Ovary (tissue), 9 donors: ENCODE results near the gene VPS54. TPM values are rescaled to one million over a fixed set of nuclear protein-coding genes. Genes with fewer than 3 reads are reported as not detected.

Source experiments
- DNase-seq, 5 donors: peaks; one replicate each; pipeline ENCODE4 v3.0.0-alpha.2; 2019 to 2020
- H3K27ac ChIP-seq, 2 donors: fragments of 200-600 bp; one replicate each; pipeline versions ENCODE4 v1.5.1 to v1.8.0; 2019 to 2022
- H3K27me3 ChIP-seq: fragments of 200-600 bp; one replicate; pipeline ENCODE4 v1.8.0; 2022
- H3K36me3 ChIP-seq: fragments of 200-600 bp; sonication (generic); one replicate; pipeline ENCODE4 v1.5.1; 2019
- H3K4me1 ChIP-seq: one replicate; pipeline ENCODE4 v1.8.1; 2013; ENCODE audit warnings: mild to moderate bottlenecking, moderate library complexity; ENCODE audit not compliant: insufficient read depth
- H3K4me3 ChIP-seq: fragments of 200-600 bp; sonication (generic); one replicate; pipeline ENCODE4 v1.5.1; 2017
- H3K9me3 ChIP-seq, 2 donors: fragments of 200-600 bp in 1 of 2; sonication (generic) in 1 of 2; one replicate each; pipeline versions ENCODE4 v1.5.1 to v1.8.1; 2013 to 2019; ENCODE audit warnings: mild to moderate bottlenecking in 1 of 2, moderate library complexity in 1 of 2
- CTCF ChIP-seq, 3 donors: fragments of 450-650 bp in 2 of 3; fragments of 200-600 bp in 1 of 3; IDR thresholded peaks; one replicate each; pipeline versions ENCODE4 v1.5.1 to v1.8.0; 2016 to 2022; ENCODE audit warnings: antibody characterized with exemption in 3 of 3, mild to moderate bottlenecking in 1 of 3
- EP300 ChIP-seq: sonication (generic); formaldehyde crosslinking; IDR thresholded peaks from one replicate; pipeline ENCODE4 v1.6.1; 2017; ENCODE audit warnings: antibody characterized with exemption
- POLR2A ChIP-seq: fragments of 450-650 bp; IDR thresholded peaks from one replicate; pipeline ENCODE4 v1.6.1; 2017; ENCODE audit warnings: antibody characterized with exemption, mild to moderate bottlenecking, moderate library complexity
- WGBS, 3 donors: extraction: QIAGEN DNeasy Blood & Tissue Kit in 1 of 3; methylation state at CpG; one replicate each; pipeline versions ENCODE4 v1.1.5 to v1.1.7; 2013 to 2017; 5-methylcytosine and 5-hydroxymethylcytosine counted together
- intact Hi-C, 4 donors: fragments of 100-400 bp; cut with DNase I; formaldehyde crosslinking; loops; one replicate each; pipeline versions ENCODE4 v1.11.0 to v1.15.1; 2022 to 2023
- polyA plus RNA-seq, 2 donors: library from polyadenylated mRNA; stranded (reverse); fragments of 200-250 nt in 1 of 2; fragments of 350-450 nt in 1 of 2; fragmentation: Illumina TruSeq in 1 of 2; extraction: RNeasy Lipid Tissue Mini Kit (QIAGEN cat#74804) in 1 of 2; gene quantifications; one replicate each; pipeline ENCODE4 v1.2.3, GENCODE V29; 2013 to 2014
- total RNA-seq, 7 donors: library from RNA; depleted of rRNA in 2 of 7; stranded (reverse); fragments of >200 nt in 2 of 7; fragmentation: NEBNext Ultra II Directional in 3 of 7; extraction: Animal tissue kit (Norgen Biotek cat#: 25700) in 3 of 7; gene quantifications; one replicate each; pipeline versions ENCODE4 v1.1.0 to v1.2.4, GENCODE V29; 2016 to 2023
- donor health status: DM: no; HTN: no; CAD: no; lungs with moderate emphysema.
- donor health status: DM: no; HTN: no; CAD: no.
- donor health status: Bipolar disorder and iron deficiency.
- donor health status: DM: yes; HTN: yes; CAD: no.
- donor health status: DM: no; HTN: no; CAD: no.
- donor health status: DM: yes; HTN: yes; CAD: no.

The VPS54 gene
- total and polyA plus RNA-seq, 9 donors = 17.9 to 28.6 (median 20.6) TPM

DNA sequence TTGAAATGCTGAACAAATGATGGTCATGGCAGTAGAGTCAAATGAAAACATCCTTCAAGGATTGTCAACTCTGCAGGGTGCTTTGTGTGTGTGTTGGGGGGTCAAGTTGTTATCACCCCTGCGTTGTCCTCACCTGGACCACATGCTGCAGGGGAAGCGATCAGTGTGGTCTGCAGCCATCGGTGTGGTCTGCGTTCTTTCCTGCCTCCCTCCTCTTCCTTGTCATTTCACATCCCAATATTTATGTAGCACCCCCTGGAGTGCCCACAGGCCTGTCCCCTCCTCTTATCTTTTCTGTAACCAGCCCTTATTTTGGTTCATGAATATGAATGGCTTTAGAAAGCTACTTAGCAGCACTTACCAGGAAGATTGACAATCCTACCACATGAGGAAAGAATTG is 138.6 kb downstream of the VPS54 start:
- WGBS, 3 donors = 68 to 80% (median 76%) methylated on average over 4 of the region's 4 CpGs
- intact Hi-C loops = loop anchor here in 1 of 4 donors (10.0 kb wide), 1 partner anchor 186 kb away; no protein-coding TSS in a partner anchor
- Histone ChIP-seq H3K27me3 (no peaks in the 10 kb centered on the region), H3K36me3 (no peaks in the 10 kb centered on the region), H3K27ac (no peak overlapping the region), H3K4me1 (no peaks in the 10 kb centered on the region), H3K4me3 (no peak overlapping the region), H3K9me3 (no peaks in the 10 kb centered on the region)
- TF ChIP-seq POLR2A = no peak
- no peak for TF ChIP-seq EP300
- TF ChIP-seq CTCF (IDR thresholded peaks at IDR 0.05) = no peak
- DNase-seq = no peak

GRCh38 chr2:63879876-63880433 is 139.3 kb downstream of the VPS54 start:
- Histone ChIP-seq H3K27me3 (no peaks in the 10 kb centered on the region), H3K36me3 (no peaks in the 10 kb centered on the region), H3K4me1 (no peaks in the 10 kb centered on the region), H3K27ac (no peak overlapping the region), H3K9me3 (no peaks in the 10 kb centered on the region), H3K4me3 (no peak overlapping the region)
- intact Hi-C loops = loop anchor here in 1 of 4 donors (10.0 kb wide), 1 partner anchor 185 kb away; no protein-coding TSS in a partner anchor
- 85 to 90% (median 85%) methylated on average over 2 of the region's 2 CpGs for WGBS, 3 donors
- no peak for TF ChIP-seq POLR2A
- no peak for TF ChIP-seq CTCF (IDR thresholded peaks at IDR 0.05)
- no peak for TF ChIP-seq EP300
- DNase-seq = no peak

- WGBS, 3 donors = 74 to 83% (median 76%) methylated on average over 1 of the region's 1 CpG
- no peaks in the 10 kb centered on the region for H3K4me1 ChIP-seq
- intact Hi-C loops = no loop called here
Observed at GRCh38 chr2:63878486-63878885, 140.7 kb downstream of the VPS54 start.

GRCh38 chr2:63876311-63876710 is 142.9 kb downstream of the VPS54 start:
- Histone ChIP-seq H3K9me3 (no peaks in the 10 kb centered on the region), H3K36me3 (no peaks in the 10 kb centered on the region), H3K27me3 (no peaks in the 10 kb centered on the region), H3K4me3 (no peak overlapping the region), H3K4me1 (peaks cover 1% of the 10 kb centered on the region), H3K27ac (no peak overlapping the region)
- intact Hi-C loops = no loop called here
- DNase-seq = no peak
- 81 to 91% (median 91%) methylated on average over 5 of the region's 5 CpGs for WGBS, 3 donors
- TF ChIP-seq CTCF (IDR thresholded peaks at IDR 0.05) = no peak
- TF ChIP-seq EP300 = no peak
- no peak for TF ChIP-seq POLR2A

More at GRCh38 chr2:63878486-63878885, 140.7 kb downstream of the VPS54 start:
- Histone ChIP-seq H3K27ac (no peak overlapping the region), H3K36me3 (no peaks in the 10 kb centered on the region), H3K4me3 (no peak overlapping the region), H3K27me3 (no peaks in the 10 kb centered on the region), H3K9me3 (no peaks in the 10 kb centered on the region)
- no peak for TF ChIP-seq CTCF (IDR thresholded peaks at IDR 0.05)
- no peak for DNase-seq
